Left lung (tissue), 10 donors: Measurements from ENCODE around the gene IRF2. TPM values are rescaled to one million over a fixed set of nuclear protein-coding genes. Genes with fewer than 3 reads are reported as not detected.

Experiments used
- ATAC-seq: fragments of 200-7000 bp; cut with Tn5 transposase; one replicate; pipeline ENCODE4 v1.9.1; 2020; ENCODE audit warnings: moderate library complexity
- DNase-seq, 4 donors: peaks; one replicate each; pipeline ENCODE4 v3.0.0-alpha.2; 2013 to 2020
- H3K27ac ChIP-seq, 2 donors: fragments of 200-600 bp; sonication (generic) in 1 of 2; one replicate each; pipeline versions ENCODE4 v1.5.0 to v1.8.0; 2020 to 2021
- H3K27me3 ChIP-seq, 2 donors: fragments of 200-600 bp; sonication (generic) in 1 of 2; one replicate each; pipeline versions ENCODE4 v1.5.0 to v1.8.0; 2020 to 2021
- H3K36me3 ChIP-seq, 2 donors: fragments of 200-600 bp; sonication (generic) in 1 of 2; one replicate each; pipeline versions ENCODE4 v1.5.0 to v1.8.0; 2020 to 2021
- H3K4me1 ChIP-seq, 2 donors: fragments of 200-600 bp; one replicate each; pipeline ENCODE4 v1.8.0; 2021
- H3K4me3 ChIP-seq, 2 donors: fragments of 200-600 bp; sonication (generic) in 1 of 2; one replicate each; pipeline versions ENCODE4 v1.5.0 to v1.8.0; 2020 to 2021; ENCODE audit warnings: mild to moderate bottlenecking in 1 of 2
- H3K9me3 ChIP-seq, 2 donors: fragments of 200-600 bp; sonication (generic) in 1 of 2; one replicate each; pipeline versions ENCODE4 v1.5.0 to v1.8.0; 2020 to 2021
- CTCF ChIP-seq, 2 donors: fragments of 200-600 bp; sonication (generic) in 1 of 2; IDR thresholded peaks; one replicate each; pipeline versions ENCODE4 v1.5.0 to v1.8.0; 2021; ENCODE audit warnings: antibody characterized with exemption in 2 of 2
- intact Hi-C, 2 donors: fragments of 100-400 bp; cut with DNase I; formaldehyde crosslinking; loops; one replicate each; pipeline versions ENCODE4 v1.11.2 to v1.14.2; 2022
- polyA plus RNA-seq, 6 donors: library from polyadenylated mRNA; unstranded; fragments of 120-200 nt; gene quantifications; one replicate each; pipeline ENCODE4 v1.2.1, GENCODE V29; 2013; ENCODE audit not compliant: insufficient read length in 6 of 6
- total RNA-seq, 2 donors: library from RNA; stranded (reverse); fragmentation: NEBNext Ultra II Directional; extraction: Animal tissue kit (Norgen Biotek cat#: 25700); gene quantifications; one replicate each; pipeline ENCODE4 v1.2.1, GENCODE V29; 2021
- donor health status: DM: no; HTN: yes; CAD: no.
- donor health status: DM: no; HTN: no; CAD: no.

IRF2 gene
- total and polyA plus RNA-seq, 8 donors = 32.8 to 50.2 (median 47.0) TPM

- intact Hi-C loops = no loop called here
Observed at GRCh38 chr4:184357772-184358171, 116.6 kb downstream of the IRF2 start.

GRCh38 chr4:184357165-184357564 lies 117.2 kb downstream of the IRF2 start:
- H3K4me1 ChIP-seq = peaks cover 0 to 56% of the 10 kb centered on the region in 2 donors
- DNase-seq (no peak), ATAC-seq (no peak)
- no peaks in the 10 kb centered on the region for H3K27me3 ChIP-seq
- H3K4me3 ChIP-seq = no peak overlapping the region
- H3K27ac ChIP-seq = peak overlapping the region in 1 of 2 donors; percentile 86
- intact Hi-C loops = no loop called here
- H3K36me3 ChIP-seq = no peaks in the 10 kb centered on the region
- no peaks in the 10 kb centered on the region for H3K9me3 ChIP-seq
- TF ChIP-seq CTCF (IDR thresholded peaks at IDR 0.05) = no peak

More at GRCh38 chr4:184357772-184358171, 116.6 kb downstream of the IRF2 start:
- Histone ChIP-seq H3K4me3 (no peak overlapping the region), H3K27ac (peak overlapping the region in 1 of 2 donors; percentile 86), H3K36me3 (no peaks in the 10 kb centered on the region), H3K27me3 (no peaks in the 10 kb centered on the region), H3K9me3 (no peaks in the 10 kb centered on the region), H3K4me1 (peaks cover 0 to 61% of the 10 kb centered on the region in 2 donors)
- DNase-seq = no peak
- peak; percentile 9 for ATAC-seq
- no peak for TF ChIP-seq CTCF (IDR thresholded peaks at IDR 0.05)

- peak overlapping the region in 1 of 2 donors; percentile 86 for H3K27ac ChIP-seq
Observed at GRCh38 chr4:184356366-184356765, 118.0 kb downstream of the IRF2 start.

GRCh38 chr4:184355857-184356256 lies 118.5 kb downstream of the IRF2 start:
- DNase-seq (no peak), ATAC-seq (no peak)
- Histone ChIP-seq H3K4me1 (peaks cover 0 to 54% of the 10 kb centered on the region in 2 donors), H3K36me3 (no peaks in the 10 kb centered on the region), H3K27ac (peak overlapping the region; percentile 21 to 86), H3K9me3 (no peaks in the 10 kb centered on the region), H3K27me3 (no peaks in the 10 kb centered on the region), H3K4me3 (no peak overlapping the region)
- intact Hi-C loops = no loop called here
- TF ChIP-seq CTCF (IDR thresholded peaks at IDR 0.05) = no peak

More at GRCh38 chr4:184356366-184356765, 118.0 kb downstream of the IRF2 start:
- no peak for TF ChIP-seq CTCF (IDR thresholded peaks at IDR 0.05)
- ATAC-seq = no peak
- H3K4me1 ChIP-seq = peaks cover 0 to 54% of the 10 kb centered on the region in 2 donors
- H3K36me3 ChIP-seq = no peaks in the 10 kb centered on the region
- intact Hi-C loops = no loop called here
- no peak overlapping the region for H3K4me3 ChIP-seq
- no peaks in the 10 kb centered on the region for H3K27me3 ChIP-seq
- no peak for DNase-seq
- no peaks in the 10 kb centered on the region for H3K9me3 ChIP-seq

- Histone ChIP-seq H3K36me3 (no peaks in the 10 kb centered on the region), H3K4me1 (peaks cover 0 to 57% of the 10 kb centered on the region in 2 donors), H3K4me3 (no peak overlapping the region), H3K27me3 (no peaks in the 10 kb centered on the region), H3K27ac (peak overlapping the region; percentile 61 to 86), H3K9me3 (no peaks in the 10 kb centered on the region)
- no peak for TF ChIP-seq CTCF (IDR thresholded peaks at IDR 0.05)
- intact Hi-C loops = no loop called here
- DNase-seq = peak in 2 of 4 donors; percentile 75 to 88
- peak; percentile 88 for ATAC-seq
Observed at GRCh38 chr4:184355111-184355604, 119.2 kb downstream of the IRF2 start.
